ENCODE measurements around the gene CTRB1.

DNA sequence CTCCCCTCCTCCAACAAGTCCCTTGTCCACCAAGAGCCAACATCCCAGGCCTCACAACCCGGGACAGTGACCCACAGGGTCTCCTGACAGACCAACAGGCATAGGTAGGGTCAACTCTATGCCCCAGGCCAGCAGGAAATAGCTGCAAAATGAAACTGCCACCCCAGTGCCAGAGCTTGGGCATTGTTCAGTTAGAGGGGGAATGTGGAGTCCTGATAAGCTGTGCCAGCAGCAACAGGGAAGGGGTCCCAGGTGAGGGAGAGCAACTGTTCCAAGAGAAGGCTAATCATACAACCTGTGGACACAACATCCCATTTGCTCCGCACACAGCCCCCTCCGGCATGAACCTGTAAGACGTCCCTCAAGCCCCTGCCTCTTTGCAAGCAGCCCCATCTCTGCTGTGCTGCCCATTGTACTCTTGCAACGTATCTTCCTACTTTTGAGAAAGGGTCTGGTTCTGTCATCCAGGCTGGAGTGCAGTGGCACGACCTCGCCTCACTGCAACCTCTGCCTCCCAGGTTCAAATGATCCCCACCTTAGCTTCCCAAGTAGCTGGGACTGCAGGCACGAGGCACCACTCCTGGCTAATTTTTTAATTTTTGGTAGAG lies 29.0 kb upstream of the CTRB1 start:
- TF ChIP-seq JUN (CRISPR knock-in tag; IDR thresholded peaks at IDR 0.05): no peak
- TF ChIP-seq, protein P1, sequence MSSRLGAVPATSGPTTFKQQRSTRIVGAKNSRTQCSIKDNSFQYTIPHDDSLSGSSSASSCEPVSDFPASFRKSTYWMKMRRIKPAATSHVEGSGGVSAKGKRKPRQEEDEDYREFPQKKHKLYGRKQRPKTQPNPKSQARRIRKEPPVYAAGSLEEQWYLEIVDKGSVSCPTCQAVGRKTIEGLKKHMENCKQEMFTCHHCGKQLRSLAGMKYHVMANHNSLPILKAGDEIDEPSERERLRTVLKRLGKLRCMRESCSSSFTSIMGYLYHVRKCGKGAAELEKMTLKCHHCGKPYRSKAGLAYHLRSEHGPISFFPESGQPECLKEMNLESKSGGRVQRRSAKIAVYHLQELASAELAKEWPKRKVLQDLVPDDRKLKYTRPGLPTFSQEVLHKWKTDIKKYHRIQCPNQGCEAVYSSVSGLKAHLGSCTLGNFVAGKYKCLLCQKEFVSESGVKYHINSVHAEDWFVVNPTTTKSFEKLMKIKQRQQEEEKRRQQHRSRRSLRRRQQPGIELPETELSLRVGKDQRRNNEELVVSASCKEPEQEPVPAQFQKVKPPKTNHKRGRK (CRISPR knock-in tag; IDR thresholded peaks at IDR 0.05): no peak
- no peak for TF ChIP-seq NFKBIZ (CRISPR knock-in tag; IDR thresholded peaks at IDR 0.05)
- no peak for TF ChIP-seq MED1 (CRISPR knock-in tag; IDR thresholded peaks at IDR 0.05)
- TF ChIP-seq, protein P2, sequence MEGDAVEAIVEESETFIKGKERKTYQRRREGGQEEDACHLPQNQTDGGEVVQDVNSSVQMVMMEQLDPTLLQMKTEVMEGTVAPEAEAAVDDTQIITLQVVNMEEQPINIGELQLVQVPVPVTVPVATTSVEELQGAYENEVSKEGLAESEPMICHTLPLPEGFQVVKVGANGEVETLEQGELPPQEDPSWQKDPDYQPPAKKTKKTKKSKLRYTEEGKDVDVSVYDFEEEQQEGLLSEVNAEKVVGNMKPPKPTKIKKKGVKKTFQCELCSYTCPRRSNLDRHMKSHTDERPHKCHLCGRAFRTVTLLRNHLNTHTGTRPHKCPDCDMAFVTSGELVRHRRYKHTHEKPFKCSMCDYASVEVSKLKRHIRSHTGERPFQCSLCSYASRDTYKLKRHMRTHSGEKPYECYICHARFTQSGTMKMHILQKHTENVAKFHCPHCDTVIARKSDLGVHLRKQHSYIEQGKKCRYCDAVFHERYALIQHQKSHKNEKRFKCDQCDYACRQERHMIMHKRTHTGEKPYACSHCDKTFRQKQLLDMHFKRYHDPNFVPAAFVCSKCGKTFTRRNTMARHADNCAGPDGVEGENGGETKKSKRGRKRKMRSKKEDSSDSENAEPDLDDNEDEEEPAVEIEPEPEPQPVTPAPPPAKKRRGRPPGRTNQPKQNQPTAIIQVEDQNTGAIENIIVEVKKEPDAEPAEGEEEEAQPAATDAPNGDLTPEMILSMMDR (CRISPR knock-in tag; IDR thresholded peaks at IDR 0.05): no peak
- no peak for TF ChIP-seq MXD4 (CRISPR knock-in tag; IDR thresholded peaks at IDR 0.05)
- no peak for TF ChIP-seq YY1 (IDR thresholded peaks at IDR 0.05; ENCODE audit: insufficient read depth, insufficient replicate concordance, low read depth, low read length)
- no peak for TF ChIP-seq ZMYM4 (CRISPR knock-in tag; IDR thresholded peaks at IDR 0.05)
- TF ChIP-seq KLF9 (CRISPR knock-in tag; IDR thresholded peaks at IDR 0.05; ENCODE audit: low read depth): no peak
- TF ChIP-seq KDM1A (CRISPR knock-in tag; IDR thresholded peaks at IDR 0.05): no peak
- TF ChIP-seq ZNF225 (CRISPR knock-in tag; IDR thresholded peaks at IDR 0.05): no peak
- no peak for TF ChIP-seq SIN3A (IDR thresholded peaks at IDR 0.05; ENCODE audit: borderline replicate concordance, low read depth, low read length)
- TF ChIP-seq, protein P3, sequence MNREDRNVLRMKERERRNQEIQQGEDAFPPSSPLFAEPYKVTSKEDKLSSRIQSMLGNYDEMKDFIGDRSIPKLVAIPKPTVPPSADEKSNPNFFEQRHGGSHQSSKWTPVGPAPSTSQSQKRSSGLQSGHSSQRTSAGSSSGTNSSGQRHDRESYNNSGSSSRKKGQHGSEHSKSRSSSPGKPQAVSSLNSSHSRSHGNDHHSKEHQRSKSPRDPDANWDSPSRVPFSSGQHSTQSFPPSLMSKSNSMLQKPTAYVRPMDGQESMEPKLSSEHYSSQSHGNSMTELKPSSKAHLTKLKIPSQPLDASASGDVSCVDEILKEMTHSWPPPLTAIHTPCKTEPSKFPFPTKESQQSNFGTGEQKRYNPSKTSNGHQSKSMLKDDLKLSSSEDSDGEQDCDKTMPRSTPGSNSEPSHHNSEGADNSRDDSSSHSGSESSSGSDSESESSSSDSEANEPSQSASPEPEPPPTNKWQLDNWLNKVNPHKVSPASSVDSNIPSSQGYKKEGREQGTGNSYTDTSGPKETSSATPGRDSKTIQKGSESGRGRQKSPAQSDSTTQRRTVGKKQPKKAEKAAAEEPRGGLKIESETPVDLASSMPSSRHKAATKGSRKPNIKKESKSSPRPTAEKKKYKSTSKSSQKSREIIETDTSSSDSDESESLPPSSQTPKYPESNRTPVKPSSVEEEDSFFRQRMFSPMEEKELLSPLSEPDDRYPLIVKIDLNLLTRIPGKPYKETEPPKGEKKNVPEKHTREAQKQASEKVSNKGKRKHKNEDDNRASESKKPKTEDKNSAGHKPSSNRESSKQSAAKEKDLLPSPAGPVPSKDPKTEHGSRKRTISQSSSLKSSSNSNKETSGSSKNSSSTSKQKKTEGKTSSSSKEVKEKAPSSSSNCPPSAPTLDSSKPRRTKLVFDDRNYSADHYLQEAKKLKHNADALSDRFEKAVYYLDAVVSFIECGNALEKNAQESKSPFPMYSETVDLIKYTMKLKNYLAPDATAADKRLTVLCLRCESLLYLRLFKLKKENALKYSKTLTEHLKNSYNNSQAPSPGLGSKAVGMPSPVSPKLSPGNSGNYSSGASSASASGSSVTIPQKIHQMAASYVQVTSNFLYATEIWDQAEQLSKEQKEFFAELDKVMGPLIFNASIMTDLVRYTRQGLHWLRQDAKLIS (CRISPR knock-in tag; IDR thresholded peaks at IDR 0.05): no peak
- TF ChIP-seq ZSCAN29 (CRISPR knock-in tag; conservative IDR thresholded peaks at IDR 0.05): no peak
